ENCODE results near the gene CHST8. TPM values are rescaled to one million over a fixed set of nuclear protein-coding genes. Genes with fewer than 3 reads are reported as not detected.
"Not testable (repeated sequence)": the region's sequence is repeated elsewhere in the genome, so short reads cannot be mapped to it uniquely, and the experiment has no call there.

Gene CHST8
- total and polyA plus RNA-seq, 4 donors, result 0.36 to 1.4 (median 0.96) TPM; not detected in 1

- H3K4me1 ChIP-seq (ENCODE audit: control insufficient read depth in 1 of 2, insufficient read depth in 2 of 2, low read length in 2 of 2), result no peaks in the 10 kb centered on the region
- 56 to 61% methylated on average over 1 of the region's 1 CpG for WGBS, 2 donors
- H3K27ac ChIP-seq (ENCODE audit: low read depth in 1 of 2, low read length in 2 of 2), result no peak overlapping the region
- intact Hi-C loops (cut with DNase I), result no loop called here
- DNase-seq (no peak), ATAC-seq (ENCODE audit: low FRiP score) (no peak)
- no peak overlapping the region for H3K4me3 ChIP-seq (ENCODE audit: low read length in 2 of 2)
- no peaks in the 10 kb centered on the region for H3K36me3 ChIP-seq (ENCODE audit: control insufficient read depth in 1 of 2, insufficient read depth in 2 of 2, low read length in 1 of 2)
- peaks cover 0 to 2% of the 10 kb centered on the region in 2 donors for H3K27me3 ChIP-seq (ENCODE audit: control insufficient read depth in 1 of 2, insufficient read depth in 2 of 2, low read length in 1 of 2)
- H3K9me3 ChIP-seq (ENCODE audit: control insufficient read depth, low read length), result peaks cover 5% of the 10 kb centered on the region
Observed at GRCh38 chr19:33610588-33610987, 11.2 kb upstream of the CHST8 start.

- intact Hi-C loops (cut with DNase I), result no loop called here
- H3K9me3 ChIP-seq (ENCODE audit: control insufficient read depth, low read length), result peaks cover 5% of the 10 kb centered on the region
- DNase-seq, result no peak
- ATAC-seq (ENCODE audit: low FRiP score), result no peak
- no peak overlapping the region for H3K4me3 ChIP-seq (ENCODE audit: low read length in 2 of 2)
- H3K36me3 ChIP-seq (ENCODE audit: control insufficient read depth in 1 of 2, insufficient read depth in 2 of 2, low read length in 1 of 2), result no peaks in the 10 kb centered on the region
- H3K4me1 ChIP-seq (ENCODE audit: control insufficient read depth in 1 of 2, insufficient read depth in 2 of 2, low read length in 2 of 2), result no peaks in the 10 kb centered on the region
- H3K27me3 ChIP-seq (ENCODE audit: control insufficient read depth in 1 of 2, insufficient read depth in 2 of 2, low read length in 1 of 2), result no peaks in the 10 kb centered on the region
- H3K27ac ChIP-seq (ENCODE audit: low read depth in 1 of 2, low read length in 2 of 2), result no peak overlapping the region
- WGBS, 2 donors, result 63 to 68% methylated on average over 11 of the region's 11 CpGs
Observed at GRCh38 chr19:33612928-33613619, 8.7 kb upstream of the CHST8 start.

- intact Hi-C loops (cut with DNase I), result no loop called here
- ATAC-seq (ENCODE audit: low FRiP score), result no peak
- WGBS, 2 donors, result 32 to 38% methylated on average over 3 of the region's 3 CpGs
Observed at GRCh38 chr19:33613620-33614000, 8.1 kb upstream of the CHST8 start.

GRCh38 chr19:33616346-33616745, 5.4 kb upstream of the CHST8 start:
- no peak for DNase-seq
- WGBS, 2 donors, result 81 to 86% methylated on average over 4 of the region's 4 CpGs
- no peak for ATAC-seq (ENCODE audit: low FRiP score)
- Histone ChIP-seq H3K27me3 (ENCODE audit: control insufficient read depth in 1 of 2, insufficient read depth in 2 of 2, low read length in 1 of 2) (no peaks in the 10 kb centered on the region), H3K36me3 (ENCODE audit: control insufficient read depth in 1 of 2, insufficient read depth in 2 of 2, low read length in 1 of 2) (no peaks in the 10 kb centered on the region), H3K9me3 (ENCODE audit: control insufficient read depth, low read length) (no peaks in the 10 kb centered on the region), H3K4me1 (ENCODE audit: control insufficient read depth in 1 of 2, insufficient read depth in 2 of 2, low read length in 2 of 2) (no peaks in the 10 kb centered on the region), H3K27ac (ENCODE audit: low read depth in 1 of 2, low read length in 2 of 2) (no peak overlapping the region), H3K4me3 (ENCODE audit: low read length in 2 of 2) (no peak overlapping the region)
- intact Hi-C loops (cut with DNase I), result no loop called here

More at GRCh38 chr19:33613620-33614000, 8.1 kb upstream of the CHST8 start:
- no peak for DNase-seq
- H3K9me3 ChIP-seq (ENCODE audit: control insufficient read depth, low read length), result peaks cover 5% of the 10 kb centered on the region
- no peak overlapping the region for H3K27ac ChIP-seq (ENCODE audit: low read depth in 1 of 2, low read length in 2 of 2)
- no peak overlapping the region for H3K4me3 ChIP-seq (ENCODE audit: low read length in 2 of 2)
- H3K4me1 ChIP-seq (ENCODE audit: control insufficient read depth in 1 of 2, insufficient read depth in 2 of 2, low read length in 2 of 2), result no peaks in the 10 kb centered on the region
- H3K27me3 ChIP-seq (ENCODE audit: control insufficient read depth in 1 of 2, insufficient read depth in 2 of 2, low read length in 1 of 2), result no peaks in the 10 kb centered on the region
- H3K36me3 ChIP-seq (ENCODE audit: control insufficient read depth in 1 of 2, insufficient read depth in 2 of 2, low read length in 1 of 2), result no peaks in the 10 kb centered on the region

- DNase-seq (no peak), ATAC-seq (ENCODE audit: low FRiP score) (no peak)
- 71 to 73% methylated on average over 3 to 4 of the region's 4 CpGs for WGBS, 2 donors
- Histone ChIP-seq H3K27me3 (ENCODE audit: control insufficient read depth in 1 of 2, insufficient read depth in 2 of 2, low read length in 1 of 2) (no peaks in the 10 kb centered on the region), H3K4me1 (ENCODE audit: control insufficient read depth in 1 of 2, insufficient read depth in 2 of 2, low read length in 2 of 2) (no peaks in the 10 kb centered on the region), H3K9me3 (ENCODE audit: control insufficient read depth, low read length) (no peaks in the 10 kb centered on the region), H3K4me3 (ENCODE audit: low read length in 2 of 2) (no peak overlapping the region), H3K27ac (ENCODE audit: low read depth in 1 of 2, low read length in 2 of 2) (no peak overlapping the region), H3K36me3 (ENCODE audit: control insufficient read depth in 1 of 2, insufficient read depth in 2 of 2, low read length in 1 of 2) (no peaks in the 10 kb centered on the region)
- intact Hi-C loops (cut with DNase I), result no loop called here
Observed at GRCh38 chr19:33616857-33617256, 4.9 kb upstream of the CHST8 start.

GRCh38 chr19:33618363-33618762, 3.4 kb upstream of the CHST8 start:
- ATAC-seq (ENCODE audit: low FRiP score); H3K27ac ChIP-seq (ENCODE audit: low read depth in 1 of 2, low read length in 2 of 2); H3K4me3 ChIP-seq (ENCODE audit: low read length in 2 of 2); H3K4me1 ChIP-seq (ENCODE audit: control insufficient read depth in 1 of 2, insufficient read depth in 2 of 2, low read length in 2 of 2); intact Hi-C loops (cut with DNase I); DNase-seq; H3K36me3 ChIP-seq (ENCODE audit: control insufficient read depth in 1 of 2, insufficient read depth in 2 of 2, low read length in 1 of 2); H3K27me3 ChIP-seq (ENCODE audit: control insufficient read depth in 1 of 2, insufficient read depth in 2 of 2, low read length in 1 of 2); H3K9me3 ChIP-seq (ENCODE audit: control insufficient read depth, low read length): not testable (repeated sequence)
- 59 to 80% methylated on average over 2 of the region's 2 CpGs for WGBS, 2 donors

- WGBS, 2 donors, result 71 to 79% methylated on average over 5 of the region's 5 CpGs
- intact Hi-C loops (cut with DNase I), result no loop called here
- ATAC-seq (ENCODE audit: low FRiP score) (no peak), DNase-seq (no peak)
- H3K27ac ChIP-seq (ENCODE audit: low read depth in 1 of 2, low read length in 2 of 2), result no peak overlapping the region
- no peaks in the 10 kb centered on the region for H3K27me3 ChIP-seq (ENCODE audit: control insufficient read depth in 1 of 2, insufficient read depth in 2 of 2, low read length in 1 of 2)
- H3K4me1 ChIP-seq (ENCODE audit: control insufficient read depth in 1 of 2, insufficient read depth in 2 of 2, low read length in 2 of 2), result no peaks in the 10 kb centered on the region
- H3K36me3 ChIP-seq (ENCODE audit: control insufficient read depth in 1 of 2, insufficient read depth in 2 of 2, low read length in 1 of 2), result no peaks in the 10 kb centered on the region
- H3K4me3 ChIP-seq (ENCODE audit: low read length in 2 of 2), result no peak overlapping the region
- H3K9me3 ChIP-seq (ENCODE audit: control insufficient read depth, low read length), result no peaks in the 10 kb centered on the region
Observed at GRCh38 chr19:33618884-33619283, 2.9 kb upstream of the CHST8 start.

GRCh38 chr19:33620611-33621010, 1.1 kb upstream of the CHST8 start:
- no peak overlapping the region for H3K27ac ChIP-seq (ENCODE audit: low read depth in 1 of 2, low read length in 2 of 2)
- H3K4me3 ChIP-seq (ENCODE audit: low read length in 2 of 2), result no peak overlapping the region
- 89 to 92% methylated on average over 4 of the region's 4 CpGs for WGBS, 2 donors
- H3K27me3 ChIP-seq (ENCODE audit: control insufficient read depth in 1 of 2, insufficient read depth in 2 of 2, low read length in 1 of 2), result no peaks in the 10 kb centered on the region
- H3K4me1 ChIP-seq (ENCODE audit: control insufficient read depth in 1 of 2, insufficient read depth in 2 of 2, low read length in 2 of 2), result no peaks in the 10 kb centered on the region
- DNase-seq (peak in 1 of 2 donors; percentile 52), ATAC-seq (ENCODE audit: low FRiP score) (no peak)
- intact Hi-C loops (cut with DNase I), result no loop called here
- H3K9me3 ChIP-seq (ENCODE audit: control insufficient read depth, low read length), result no peaks in the 10 kb centered on the region
- no peaks in the 10 kb centered on the region for H3K36me3 ChIP-seq (ENCODE audit: control insufficient read depth in 1 of 2, insufficient read depth in 2 of 2, low read length in 1 of 2)

GRCh38 chr19:33621065-33621785, 528 bp upstream of the CHST8 start:
- intact Hi-C loops (cut with DNase I), result no loop called here
- ATAC-seq (ENCODE audit: low FRiP score), result no peak
- H3K4me1 ChIP-seq (ENCODE audit: control insufficient read depth in 1 of 2, insufficient read depth in 2 of 2, low read length in 2 of 2), result no peaks in the 10 kb centered on the region
- 13 to 18% methylated on average over 40 to 60 of the region's 60 CpGs for WGBS, 2 donors
- no peak overlapping the region for H3K27ac ChIP-seq (ENCODE audit: low read depth in 1 of 2, low read length in 2 of 2)
- H3K4me3 ChIP-seq (ENCODE audit: low read length in 2 of 2), result peak overlapping the region in 1 of 2 donors; percentile 14
- peak in 1 of 2 donors; percentile 73 for DNase-seq
- H3K36me3 ChIP-seq (ENCODE audit: control insufficient read depth in 1 of 2, insufficient read depth in 2 of 2, low read length in 1 of 2), result no peaks in the 10 kb centered on the region
- H3K9me3 ChIP-seq (ENCODE audit: control insufficient read depth, low read length), result no peaks in the 10 kb centered on the region
- H3K27me3 ChIP-seq (ENCODE audit: control insufficient read depth in 1 of 2, insufficient read depth in 2 of 2, low read length in 1 of 2), result no peaks in the 10 kb centered on the region
